ENCODE data around the gene JCAD. TPM values are rescaled to one million over a fixed set of nuclear protein-coding genes. Genes with fewer than 3 reads are reported as not detected.

The JCAD gene
- total RNA-seq, 4 donors from 2014 or later, result 0.91 to 23.1 (median 5.5) TPM

DNA sequence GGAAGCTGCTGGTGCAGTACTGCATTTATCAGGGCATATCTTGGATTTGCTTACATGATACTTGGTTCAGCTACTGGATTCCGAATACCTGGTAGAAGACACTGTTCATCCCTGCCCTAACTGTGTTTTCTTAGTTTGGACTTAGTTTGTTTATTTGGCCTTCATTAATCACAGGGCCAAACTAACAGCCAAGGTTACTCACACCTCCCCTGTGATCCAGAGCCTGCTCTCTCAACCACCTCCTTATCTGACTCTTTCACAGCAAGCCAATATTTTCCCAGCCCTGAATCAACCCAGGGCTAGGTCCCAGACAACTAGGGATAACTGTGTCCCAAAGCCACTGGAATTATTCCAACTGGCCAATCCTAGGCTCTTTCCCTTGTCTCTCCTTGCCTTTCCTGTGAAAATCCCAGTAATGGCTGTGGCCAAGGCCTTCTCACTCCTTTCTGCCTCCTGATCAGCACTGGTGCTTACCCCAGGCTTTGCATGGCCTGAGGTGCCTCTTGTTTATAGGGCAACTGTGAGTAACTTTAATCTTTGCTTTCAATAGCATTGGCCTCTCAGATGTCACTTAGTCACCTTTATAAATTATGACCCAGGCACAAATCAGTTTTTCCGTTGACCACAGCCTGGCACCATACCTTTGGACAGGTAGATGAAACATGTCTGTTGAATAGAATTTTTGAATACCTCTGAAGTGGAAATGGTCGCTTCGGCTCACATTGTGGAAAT lies 9.3 kb upstream of the JCAD start:
- Histone ChIP-seq H3K4me3 (no peak overlapping the region), H3K4me1 (no peaks in the 10 kb centered on the region), H3K36me3 (no peaks in the 10 kb centered on the region), H3K9me3 (no peaks in the 10 kb centered on the region), H3K27ac (no peak overlapping the region), H3K27me3 (no peaks in the 10 kb centered on the region)
- TF ChIP-seq POLR2A (IDR thresholded peaks at IDR 0.05), result no peak
- TF ChIP-seq, protein P1, sequence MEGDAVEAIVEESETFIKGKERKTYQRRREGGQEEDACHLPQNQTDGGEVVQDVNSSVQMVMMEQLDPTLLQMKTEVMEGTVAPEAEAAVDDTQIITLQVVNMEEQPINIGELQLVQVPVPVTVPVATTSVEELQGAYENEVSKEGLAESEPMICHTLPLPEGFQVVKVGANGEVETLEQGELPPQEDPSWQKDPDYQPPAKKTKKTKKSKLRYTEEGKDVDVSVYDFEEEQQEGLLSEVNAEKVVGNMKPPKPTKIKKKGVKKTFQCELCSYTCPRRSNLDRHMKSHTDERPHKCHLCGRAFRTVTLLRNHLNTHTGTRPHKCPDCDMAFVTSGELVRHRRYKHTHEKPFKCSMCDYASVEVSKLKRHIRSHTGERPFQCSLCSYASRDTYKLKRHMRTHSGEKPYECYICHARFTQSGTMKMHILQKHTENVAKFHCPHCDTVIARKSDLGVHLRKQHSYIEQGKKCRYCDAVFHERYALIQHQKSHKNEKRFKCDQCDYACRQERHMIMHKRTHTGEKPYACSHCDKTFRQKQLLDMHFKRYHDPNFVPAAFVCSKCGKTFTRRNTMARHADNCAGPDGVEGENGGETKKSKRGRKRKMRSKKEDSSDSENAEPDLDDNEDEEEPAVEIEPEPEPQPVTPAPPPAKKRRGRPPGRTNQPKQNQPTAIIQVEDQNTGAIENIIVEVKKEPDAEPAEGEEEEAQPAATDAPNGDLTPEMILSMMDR (IDR thresholded peaks at IDR 0.05), result no peak
- 90 to 93% methylated on average over 1 to 4 of the region's 4 CpGs for WGBS, 2 donors
- no peak for DNase-seq
- intact Hi-C loops (cut with DNase I), result no loop called here

DNA sequence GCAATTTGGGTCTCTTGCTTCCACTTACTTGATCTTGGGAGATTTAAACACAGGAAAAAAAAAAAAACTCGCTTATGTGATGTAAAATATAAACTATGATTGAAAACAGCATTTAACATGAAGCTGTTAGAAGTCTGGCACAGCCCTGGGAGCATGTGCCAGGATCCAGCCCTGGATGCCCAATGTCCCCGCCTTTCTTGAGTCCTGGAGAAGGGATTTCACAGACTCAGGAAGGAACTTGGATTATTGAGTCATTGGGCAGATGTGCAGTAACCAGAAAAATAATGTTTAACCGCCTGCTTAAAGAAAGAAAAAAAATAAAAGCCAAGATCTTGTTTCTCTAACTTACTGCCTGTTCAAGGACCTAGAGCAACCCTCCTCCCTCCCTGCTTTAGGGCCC lies 3.7 kb upstream of the JCAD start:
- Histone ChIP-seq H3K27ac (no peak overlapping the region), H3K4me3 (no peak overlapping the region), H3K9me3 (no peaks in the 10 kb centered on the region), H3K27me3 (peaks cover 0 to 38% (median 0%) of the 10 kb centered on the region in 4 donors), H3K36me3 (no peaks in the 10 kb centered on the region), H3K4me1 (peaks cover 0 to 19% (median 6%) of the 10 kb centered on the region in 3 donors)
- no peak for TF ChIP-seq POLR2A (IDR thresholded peaks at IDR 0.05)
- TF ChIP-seq, protein P1 (IDR thresholded peaks at IDR 0.05), result no peak
- 22 to 37% methylated on average over 3 of the region's 3 CpGs for WGBS, 2 donors
- no peak for DNase-seq
- intact Hi-C loops (cut with DNase I), result no loop called here

DNA sequence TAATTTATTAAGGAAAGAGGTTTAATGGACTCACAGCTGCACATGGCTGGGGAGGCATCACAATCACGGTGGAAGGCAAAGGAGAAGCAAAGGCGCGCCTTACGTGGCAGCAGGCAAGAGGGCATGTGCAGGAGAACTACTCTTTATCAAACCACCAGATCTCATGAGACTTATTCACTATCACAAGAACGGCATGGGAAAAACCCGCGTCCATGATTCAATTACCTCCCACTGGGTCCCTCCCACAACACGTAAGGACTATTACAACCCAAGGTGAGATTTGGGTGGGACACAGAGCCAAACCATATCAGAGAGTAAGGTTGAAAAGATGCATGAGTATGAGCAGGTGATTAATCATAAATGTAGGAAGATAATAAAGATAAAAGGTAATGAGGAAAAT lies 3.2 kb upstream of the JCAD start:
- Histone ChIP-seq H3K36me3 (no peaks in the 10 kb centered on the region), H3K4me1 (peaks cover 0 to 24% (median 6%) of the 10 kb centered on the region in 3 donors), H3K4me3 (no peak overlapping the region), H3K9me3 (no peaks in the 10 kb centered on the region), H3K27me3 (peaks cover 0 to 41% (median 0%) of the 10 kb centered on the region in 4 donors), H3K27ac (no peak overlapping the region)
- intact Hi-C loops (cut with DNase I), result no loop called here
- DNase-seq, result no peak
- WGBS, 2 donors, result 69 to 86% methylated on average over 8 of the region's 8 CpGs
- no peak for TF ChIP-seq POLR2A (IDR thresholded peaks at IDR 0.05)
- TF ChIP-seq, protein P1 (IDR thresholded peaks at IDR 0.05), result no peak

DNA sequence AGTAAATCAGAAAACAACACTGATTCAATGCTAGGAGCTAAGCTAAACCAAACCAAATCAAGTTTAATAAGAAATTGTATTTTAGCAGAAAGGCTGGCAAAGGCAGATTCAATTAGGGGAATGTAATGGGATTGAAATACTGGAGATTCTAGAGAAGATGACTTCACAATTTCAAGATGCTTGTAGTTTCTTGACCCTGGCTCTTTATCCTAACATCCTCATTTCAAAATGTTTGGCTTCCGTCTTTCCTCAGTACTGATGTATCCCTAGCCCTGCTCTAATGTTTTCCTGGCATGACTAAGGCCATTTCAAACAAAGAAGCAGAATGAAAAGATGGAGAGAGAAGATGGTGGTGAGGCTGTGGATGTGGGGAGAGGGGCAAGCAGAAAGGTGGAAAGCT lies 2.7 kb upstream of the JCAD start:
- TF ChIP-seq POLR2A (IDR thresholded peaks at IDR 0.05), result no peak
- TF ChIP-seq, protein P1 (IDR thresholded peaks at IDR 0.05), result no peak
- Histone ChIP-seq H3K4me3 (no peak overlapping the region), H3K36me3 (no peaks in the 10 kb centered on the region), H3K4me1 (peaks cover 0 to 29% (median 6%) of the 10 kb centered on the region in 3 donors), H3K9me3 (no peaks in the 10 kb centered on the region), H3K27ac (no peak overlapping the region), H3K27me3 (peaks cover 0 to 41% (median 0%) of the 10 kb centered on the region in 4 donors)
- no peak for DNase-seq
- WGBS, 2 donors, result 56 to 82% methylated on average over 1 of the region's 1 CpG
- intact Hi-C loops (cut with DNase I), result no loop called here

DNA sequence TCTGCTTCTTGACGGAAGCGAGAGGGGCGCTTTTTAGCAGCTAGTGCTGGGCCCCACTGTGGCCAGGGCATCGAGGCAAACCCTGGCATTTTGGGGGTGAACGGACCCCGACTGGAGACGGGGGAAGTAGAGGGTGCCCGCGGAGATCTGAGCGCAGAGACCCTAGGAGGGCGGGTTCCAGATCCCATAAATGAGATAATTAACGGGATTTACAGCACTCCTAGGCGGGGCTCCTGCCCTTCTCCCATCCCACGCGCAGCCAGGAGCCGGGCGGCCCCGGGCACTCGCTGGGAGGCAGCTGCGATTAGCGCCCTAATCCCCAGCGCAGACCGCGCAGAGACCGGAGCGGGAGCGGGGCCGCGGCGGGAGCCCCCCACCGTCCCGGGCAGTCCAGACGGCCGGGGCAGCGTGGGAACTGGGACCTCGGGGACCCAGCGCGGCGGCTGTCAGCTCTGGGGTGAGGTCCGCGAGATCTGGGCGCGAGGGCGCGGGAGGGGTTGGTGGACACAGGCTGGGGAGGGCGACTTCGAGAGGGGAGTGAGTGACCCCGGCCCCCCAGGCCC lies 735 bp downstream of the JCAD start:
- peaks cover 0 to 39% (median 6%) of the 10 kb centered on the region in 3 donors for H3K4me1 ChIP-seq
- WGBS, 2 donors, result 6% methylated on average over 10 of the region's 48 CpGs; no CpG with 5 or more reads in 1 of the 2 donors
- DNase-seq, result no peak

More for the DNA sequence above, 735 bp downstream of the JCAD start:
- peak overlapping the region; percentile 54 to 89 (median 66) for H3K4me3 ChIP-seq
- H3K27me3 ChIP-seq, result peaks cover 0 to 41% (median 0%) of the 10 kb centered on the region in 4 donors
- H3K36me3 ChIP-seq, result no peaks in the 10 kb centered on the region
- TF ChIP-seq, protein P1 (IDR thresholded peaks at IDR 0.05), result no peak
- no peak for TF ChIP-seq POLR2A (IDR thresholded peaks at IDR 0.05)
- intact Hi-C loops (cut with DNase I), result no loop called here
- no peaks in the 10 kb centered on the region for H3K9me3 ChIP-seq
- H3K27ac ChIP-seq, result peak overlapping the region; percentile 78 to 95 (median 88)
